ENCODE data around the gene SPSB1.

The SPSB1 gene

GRCh38 chr1:9279172-9279840, 13.4 kb upstream of the SPSB1 start:
- DNase-seq (ENCODE audit: low read depth in 2 of 2), result no peak

GRCh38 chr1:9280015-9280860, 12.5 kb upstream of the SPSB1 start:
- peak; percentile 63 to 69 for DNase-seq (ENCODE audit: low read depth in 2 of 2)

GRCh38 chr1:9281071-9281827, 11.4 kb upstream of the SPSB1 start:
- DNase-seq (ENCODE audit: low read depth in 2 of 2), result no peak

DNA sequence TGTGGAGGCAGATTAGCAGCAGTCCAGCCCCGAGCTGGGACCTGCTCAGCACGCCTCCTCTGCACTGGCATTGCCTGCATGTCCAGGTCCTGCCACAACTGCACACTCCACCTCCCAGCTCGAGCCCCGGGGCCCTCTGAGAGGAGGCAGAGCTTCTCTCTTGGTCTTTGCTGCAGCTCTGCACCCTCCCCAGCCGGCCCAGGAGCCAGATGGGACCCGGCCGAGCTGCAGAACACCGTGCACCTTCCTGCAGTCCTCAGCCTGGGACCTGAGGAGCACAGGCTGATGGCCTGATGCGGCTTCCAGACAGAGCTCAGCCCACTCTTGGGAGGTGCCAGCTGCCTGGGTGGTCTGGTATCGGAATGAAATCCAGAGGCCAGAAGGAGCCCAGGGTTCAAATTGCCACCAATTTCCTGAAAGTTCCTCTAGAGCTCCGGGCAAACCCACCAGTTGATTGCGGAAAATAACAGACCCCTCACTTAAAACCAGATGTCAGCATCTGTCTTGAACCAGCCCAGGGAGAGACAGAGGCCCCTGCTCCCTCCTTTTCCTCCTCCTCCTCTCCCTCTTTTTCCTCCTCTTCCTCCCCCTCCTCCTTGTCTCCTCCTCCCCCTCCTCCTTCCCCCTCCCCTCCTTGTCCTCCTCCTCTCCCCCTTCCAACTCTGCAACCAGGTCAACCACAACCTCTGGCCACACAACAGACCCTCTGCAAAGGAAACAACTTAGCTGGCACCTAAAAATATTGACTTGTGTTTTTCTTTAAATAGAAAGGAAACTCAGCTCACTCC, 10.6 kb upstream of the SPSB1 start:
- DNase-seq (ENCODE audit: low read depth in 2 of 2), result no peak

DNA sequence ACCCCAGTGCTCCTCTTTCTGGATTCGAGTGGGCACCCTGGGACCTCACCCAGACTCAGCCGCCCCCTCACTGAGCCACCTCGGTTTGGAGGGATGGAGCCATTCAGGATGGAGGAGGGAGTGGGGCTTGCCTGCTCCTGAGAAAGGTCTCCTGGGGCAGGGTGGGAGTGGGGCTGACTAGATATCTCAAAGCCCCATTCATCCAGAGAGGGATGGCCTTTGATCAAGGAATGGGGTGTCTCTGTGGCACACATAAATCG, 10.1 kb upstream of the SPSB1 start:
- DNase-seq (ENCODE audit: low read depth in 2 of 2), result no peak

- DNase-seq (ENCODE audit: low read depth in 2 of 2), result no peak
Observed at GRCh38 chr1:9284061-9284460, 8.6 kb upstream of the SPSB1 start.

GRCh38 chr1:9286556-9286955, 6.1 kb upstream of the SPSB1 start:
- DNase-seq (ENCODE audit: low read depth in 2 of 2), result no peak

GRCh38 chr1:9289090-9289534, 3.6 kb upstream of the SPSB1 start:
- DNase-seq (ENCODE audit: low read depth in 2 of 2), result peak; percentile 80 to 91

DNA sequence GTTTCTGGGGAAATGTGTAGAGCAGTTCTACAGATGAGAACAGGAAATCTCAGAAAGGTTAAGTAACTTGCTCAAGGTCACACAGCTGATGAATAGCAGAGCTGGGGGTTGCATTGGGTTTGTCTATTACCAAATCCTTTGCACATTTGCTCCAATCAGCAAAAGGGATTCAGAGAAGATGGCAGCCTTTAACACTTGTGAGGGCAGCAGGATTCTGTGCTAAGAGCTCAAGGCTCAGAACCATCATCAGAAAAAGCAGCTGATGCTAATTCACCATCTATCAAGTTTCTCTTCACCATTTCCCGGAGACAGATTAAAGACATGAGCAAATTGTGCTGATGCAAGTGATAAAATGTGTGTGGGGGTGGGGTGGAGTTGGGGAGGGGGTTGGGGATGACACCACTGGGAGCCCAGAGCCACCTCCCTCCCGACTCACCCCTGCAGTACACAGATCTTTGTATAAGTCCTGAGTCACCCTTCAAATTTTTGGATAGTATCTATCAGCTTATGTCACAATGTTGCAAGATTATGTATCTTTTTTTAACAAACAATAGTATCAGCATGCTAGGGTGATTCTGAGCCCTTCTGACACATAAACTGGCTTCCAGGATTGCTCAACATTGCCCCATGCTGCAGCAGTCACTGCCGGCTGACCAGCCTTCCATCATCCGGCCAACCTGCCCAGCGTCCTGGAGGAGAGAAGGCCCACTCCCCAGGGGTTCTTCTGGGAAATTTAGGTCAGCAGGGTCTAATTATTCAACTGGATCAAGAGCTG, 2.8 kb upstream of the SPSB1 start:
- DNase-seq (ENCODE audit: low read depth in 2 of 2), result no peak

- DNase-seq (ENCODE audit: low read depth in 2 of 2), result no peak
Observed at GRCh38 chr1:9291914-9292360, 757 bp upstream of the SPSB1 start.

GRCh38 chr1:9293241-9293532, 493 bp downstream of the SPSB1 start:
- no peak for DNase-seq (ENCODE audit: low read depth in 2 of 2)

- peak in 1 of 2 donors; percentile 16 for DNase-seq (ENCODE audit: low read depth in 2 of 2)
Observed at GRCh38 chr1:9293533-9294404, 1.1 kb downstream of the SPSB1 start.

DNA sequence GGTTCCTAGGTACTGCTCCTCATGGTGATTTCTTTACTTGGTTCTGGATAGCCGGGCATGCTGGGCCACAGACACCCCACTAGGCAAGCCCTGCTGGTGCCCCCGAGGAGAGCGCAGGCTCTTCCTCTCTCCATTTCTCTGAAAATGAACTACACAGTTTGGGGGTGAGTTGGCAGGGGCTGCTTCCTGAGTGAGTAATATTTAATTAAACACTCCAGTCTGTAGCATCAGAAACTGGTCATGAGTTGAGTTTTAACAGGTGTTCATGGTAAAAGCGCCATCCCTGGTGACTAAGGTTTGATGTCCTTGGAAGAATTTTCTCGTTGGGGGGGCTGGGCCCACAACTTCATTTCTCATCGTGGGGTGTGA, 1.7 kb downstream of the SPSB1 start:
- no peak for DNase-seq (ENCODE audit: low read depth in 2 of 2)

DNA sequence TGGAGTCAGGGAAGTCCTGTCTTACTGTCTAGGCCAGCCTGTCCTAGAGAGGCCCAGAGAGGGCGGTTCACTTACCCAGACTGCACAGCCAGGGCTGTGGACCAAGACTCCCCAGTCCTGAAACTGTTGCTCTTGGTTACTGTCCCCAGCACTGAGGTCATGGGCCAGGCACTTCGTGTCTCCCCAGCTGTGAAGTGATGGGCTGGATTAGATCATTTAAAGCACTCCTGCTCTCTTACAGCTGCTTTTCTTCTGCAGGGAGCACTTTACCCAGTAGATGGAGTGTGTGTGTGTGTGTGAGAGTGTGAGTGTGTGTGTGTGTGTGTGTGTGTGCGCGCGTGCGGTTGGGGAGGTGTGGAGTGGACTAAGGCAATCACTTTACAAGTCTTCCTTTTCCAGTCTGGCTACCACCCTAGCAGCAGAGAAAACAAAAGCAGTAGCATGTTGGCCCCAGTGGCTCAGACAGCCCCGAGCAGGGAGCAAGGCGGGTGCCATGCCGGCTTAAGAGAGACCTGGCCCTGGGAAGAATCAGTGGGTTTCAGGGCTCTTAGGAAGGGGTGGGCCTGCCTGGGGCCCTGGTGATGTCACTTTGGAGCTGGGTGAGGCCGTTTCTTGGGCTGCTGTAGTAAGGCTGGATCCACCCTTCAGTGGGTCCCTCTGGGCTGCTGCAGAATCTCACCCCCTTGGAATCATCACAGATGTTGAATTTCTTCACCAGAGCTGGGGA, 2.4 kb downstream of the SPSB1 start:
- no peak for DNase-seq (ENCODE audit: low read depth in 2 of 2)

GRCh38 chr1:9295884-9296283, 3.2 kb downstream of the SPSB1 start:
- DNase-seq (ENCODE audit: low read depth in 2 of 2), result no peak

DNA sequence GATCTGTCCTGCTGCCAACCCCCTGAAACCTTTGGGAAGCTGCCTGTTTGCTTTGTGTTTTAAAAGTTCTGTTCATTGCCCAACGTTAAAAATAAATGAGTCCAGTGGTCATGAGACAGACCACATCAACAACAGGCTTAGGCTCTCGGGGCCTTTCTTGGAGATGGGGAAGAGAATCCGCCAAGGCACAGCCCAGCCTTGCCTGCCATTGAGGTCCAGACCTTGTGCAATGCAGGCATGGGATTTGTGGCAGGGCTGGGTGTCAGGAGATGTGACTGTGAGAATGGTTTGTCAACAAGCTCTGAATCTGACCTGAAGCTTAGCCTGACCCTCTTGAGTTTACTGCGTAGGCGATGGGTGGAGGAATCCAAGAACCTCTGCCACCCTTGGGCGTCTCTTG, 4.2 kb downstream of the SPSB1 start:
- no peak for DNase-seq (ENCODE audit: low read depth in 2 of 2)

DNA sequence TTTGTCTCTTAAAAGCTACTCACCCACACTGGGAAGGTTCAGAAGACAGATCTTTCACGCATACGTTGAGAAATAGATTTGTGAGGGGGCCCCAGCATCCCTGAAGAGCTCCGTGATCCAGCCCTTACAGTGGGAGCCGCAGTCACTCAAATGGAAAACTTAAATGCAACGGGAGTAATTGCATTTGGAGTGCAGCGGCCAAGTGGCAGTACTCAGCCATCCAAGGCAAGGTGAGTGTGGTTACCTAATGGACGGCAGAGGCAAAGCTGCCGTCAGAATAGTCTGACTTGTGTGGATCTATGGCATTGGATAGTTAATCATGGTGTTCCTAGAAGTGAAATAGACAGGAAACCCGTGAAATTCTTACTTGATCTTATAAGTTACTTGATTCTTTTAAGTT, 5.1 kb downstream of the SPSB1 start:
- no peak for DNase-seq (ENCODE audit: low read depth in 2 of 2)

- no peak for DNase-seq (ENCODE audit: low read depth in 2 of 2)
Observed at GRCh38 chr1:9298282-9298681, 5.6 kb downstream of the SPSB1 start.

Measured in stimulated activated CD4-positive, alpha-beta T cell treated with anti-CD3 and anti-CD28 coated beads, Interleukin-4, amount 100 ng/mL, for 48 hours (primary cell).